AG09319 (cell line): ENCODE results near the gene MS4A12.
"Not testable (repeated sequence)": the region's sequence is repeated elsewhere in the genome, so short reads cannot be mapped to it uniquely, and the experiment has no call there.

ENCODE experiments used
- DNase-seq: peaks from one replicate; pipeline ENCODE4 v3.0.0-alpha.2; 2010; ENCODE audit warnings: low read depth; ENCODE audit errors: extremely low read depth
- TF ChIP-seq, protein P1 (sequence below): IDR thresholded peaks from 2 replicates; pipeline ENCODE4 v1.5.1; 2011; ENCODE audit warnings: low read depth, mild to moderate bottlenecking, inconsistent platforms, low read length, moderate library complexity

Gene MS4A12, protein sequence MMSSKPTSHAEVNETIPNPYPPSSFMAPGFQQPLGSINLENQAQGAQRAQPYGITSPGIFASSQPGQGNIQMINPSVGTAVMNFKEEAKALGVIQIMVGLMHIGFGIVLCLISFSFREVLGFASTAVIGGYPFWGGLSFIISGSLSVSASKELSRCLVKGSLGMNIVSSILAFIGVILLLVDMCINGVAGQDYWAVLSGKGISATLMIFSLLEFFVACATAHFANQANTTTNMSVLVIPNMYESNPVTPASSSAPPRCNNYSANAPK

DNA sequence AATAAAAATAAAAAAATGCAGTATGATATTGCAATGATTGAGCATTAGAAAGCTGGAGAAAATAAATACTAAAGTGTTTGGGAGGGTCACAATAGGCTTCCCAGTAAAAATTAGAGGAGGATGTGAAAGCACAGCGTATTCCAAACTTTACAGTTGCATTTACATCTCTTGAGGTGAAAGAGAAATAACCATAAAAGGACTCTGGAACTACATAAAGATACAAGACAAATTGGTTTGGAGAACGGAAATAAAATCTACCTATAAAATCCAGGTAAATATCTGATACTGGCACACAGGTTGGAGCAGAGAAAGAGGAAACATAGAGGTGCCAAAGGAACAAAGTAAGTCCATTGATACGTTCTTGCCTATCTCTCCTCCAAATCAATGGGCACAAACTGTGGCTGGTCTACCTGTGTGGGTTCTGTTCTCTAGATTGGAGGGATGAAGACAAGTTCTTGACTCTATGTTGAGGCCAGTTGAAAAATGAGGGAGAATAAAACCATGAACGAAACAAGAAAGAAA, at the start of gene MS4A12:
TSS of gene MS4A12 (plus strand) at position 291 of the 522 bp plus-strand sequence. CDS start 4,541 bp downstream, outside the sequence.
- DNase-seq, result no peak
- TF ChIP-seq, protein P1, sequence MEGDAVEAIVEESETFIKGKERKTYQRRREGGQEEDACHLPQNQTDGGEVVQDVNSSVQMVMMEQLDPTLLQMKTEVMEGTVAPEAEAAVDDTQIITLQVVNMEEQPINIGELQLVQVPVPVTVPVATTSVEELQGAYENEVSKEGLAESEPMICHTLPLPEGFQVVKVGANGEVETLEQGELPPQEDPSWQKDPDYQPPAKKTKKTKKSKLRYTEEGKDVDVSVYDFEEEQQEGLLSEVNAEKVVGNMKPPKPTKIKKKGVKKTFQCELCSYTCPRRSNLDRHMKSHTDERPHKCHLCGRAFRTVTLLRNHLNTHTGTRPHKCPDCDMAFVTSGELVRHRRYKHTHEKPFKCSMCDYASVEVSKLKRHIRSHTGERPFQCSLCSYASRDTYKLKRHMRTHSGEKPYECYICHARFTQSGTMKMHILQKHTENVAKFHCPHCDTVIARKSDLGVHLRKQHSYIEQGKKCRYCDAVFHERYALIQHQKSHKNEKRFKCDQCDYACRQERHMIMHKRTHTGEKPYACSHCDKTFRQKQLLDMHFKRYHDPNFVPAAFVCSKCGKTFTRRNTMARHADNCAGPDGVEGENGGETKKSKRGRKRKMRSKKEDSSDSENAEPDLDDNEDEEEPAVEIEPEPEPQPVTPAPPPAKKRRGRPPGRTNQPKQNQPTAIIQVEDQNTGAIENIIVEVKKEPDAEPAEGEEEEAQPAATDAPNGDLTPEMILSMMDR, result no peak

DNA sequence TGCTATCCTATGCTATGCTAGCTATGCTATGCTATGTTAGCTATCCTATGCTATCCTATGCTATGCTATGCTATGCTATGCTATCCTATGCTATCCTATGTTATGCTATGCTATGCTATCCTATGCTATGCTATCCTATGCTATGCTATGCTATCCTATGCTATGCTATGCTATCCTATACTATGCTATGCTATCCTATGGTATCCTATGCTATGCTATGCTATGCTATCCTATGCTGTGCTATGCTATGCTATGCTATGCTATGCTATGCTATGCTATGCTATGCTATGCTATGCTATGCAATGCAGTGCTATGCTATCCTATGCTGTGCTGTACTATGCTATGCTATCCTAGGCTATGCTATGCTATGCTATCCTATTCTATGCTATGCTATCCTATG, 45.5 kb upstream of the MS4A12 start:
- DNase-seq, result no peak
- TF ChIP-seq, protein P1, result no peak

GRCh38 chr11:60447846-60448245, 44.7 kb upstream of the MS4A12 start:
- TF ChIP-seq, protein P1, result no peak

DNA sequence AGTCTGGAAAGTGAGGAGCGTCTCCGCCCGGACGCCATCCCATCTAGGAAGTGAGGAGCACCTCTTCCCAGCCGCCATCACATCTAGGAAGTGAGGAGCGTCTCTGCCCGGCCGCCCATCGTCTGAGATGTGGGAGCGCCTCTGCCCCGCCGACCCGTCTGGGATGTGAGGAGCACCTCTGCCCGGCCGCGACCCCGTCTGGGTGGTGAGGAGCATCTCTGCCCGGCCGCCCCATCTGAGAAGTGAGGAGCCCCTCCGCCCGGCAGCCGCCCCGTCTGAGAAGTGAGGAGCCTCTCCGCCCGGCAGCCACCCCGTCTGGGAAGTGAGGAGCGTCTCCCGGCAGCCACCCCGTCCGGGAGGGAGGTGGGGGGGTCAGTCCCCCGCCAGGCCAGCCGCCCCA, 41.4 kb upstream of the MS4A12 start:
- DNase-seq, result not testable (repeated sequence)

More at GRCh38 chr11:60447846-60448245, 44.7 kb upstream of the MS4A12 start:
- DNase-seq, result no peak

- DNase-seq, result no peak
- TF ChIP-seq, protein P1, result no peak
Observed at GRCh38 chr11:60454212-60454611, 38.4 kb upstream of the MS4A12 start.

DNA sequence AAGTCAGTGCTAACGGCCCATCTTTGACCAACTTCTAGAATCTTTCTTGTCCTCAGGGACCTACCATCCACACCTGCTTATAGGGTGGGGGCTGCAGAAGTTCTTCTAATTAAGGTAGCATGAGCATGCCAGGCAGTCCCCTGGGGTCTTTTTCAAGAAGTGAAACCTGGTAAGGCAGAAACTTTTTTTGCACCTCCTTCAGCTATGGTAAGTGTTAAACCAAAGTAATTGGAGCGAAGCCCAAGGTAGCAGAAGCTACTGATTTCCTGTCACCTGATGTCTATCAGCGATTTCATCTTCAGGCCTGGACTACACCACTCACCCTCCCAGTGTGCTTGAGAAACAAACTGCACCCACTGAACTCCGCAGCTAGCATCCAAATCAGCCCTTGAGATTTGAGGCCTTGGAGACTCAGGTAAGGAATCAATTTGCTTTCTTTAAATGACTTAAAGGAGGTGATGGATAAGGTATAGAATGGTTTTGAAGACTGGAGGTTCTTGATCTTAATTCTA, 37.0 kb upstream of the MS4A12 start, which contains the start of gene MS4A1:
TSS of gene MS4A1 (plus strand) at position 317 of the 512 bp plus-strand sequence. CDS start 6,528 bp downstream, outside the sequence.
- no peak for DNase-seq
- TF ChIP-seq, protein P1, result no peak

GRCh38 chr11:60457576-60457975, 35.0 kb upstream of the MS4A12 start:
- TF ChIP-seq, protein P1, result no peak
- DNase-seq, result no peak
